ENCODE measurements around the gene LINC00305.

Gene LINC00305

GRCh38 chr18:64148988-64149387 lies at the start of gene LINC00305:
LINC00305 (minus strand) TSS chr18:64149088.
- no peak for DNase-seq

GRCh38 chr18:64191069-64191468 lies 42.2 kb upstream of the LINC00305 start:
- no peak for DNase-seq

GRCh38 chr18:64185987-64186386 lies 37.1 kb upstream of the LINC00305 start:
- DNase-seq = no peak

- no peak for DNase-seq
These were observed 34.8 kb upstream of the LINC00305 start for GRCh38 chr18:64183665-64184064.

GRCh38 chr18:64180617-64181016 lies 31.7 kb upstream of the LINC00305 start:
- DNase-seq = no peak

GRCh38 chr18:64180171-64180570 lies 31.3 kb upstream of the LINC00305 start:
- no peak for DNase-seq

GRCh38 chr18:64179556-64180080 lies 30.7 kb upstream of the LINC00305 start:
- DNase-seq = no peak

- DNase-seq = no peak
These were observed 30.0 kb upstream of the LINC00305 start for GRCh38 chr18:64178860-64179259.

- DNase-seq = no peak
These were observed 26.5 kb upstream of the LINC00305 start for GRCh38 chr18:64175432-64175831.

- DNase-seq = no peak
These were observed 22.7 kb upstream of the LINC00305 start for GRCh38 chr18:64171576-64171975.

- no peak for DNase-seq
These were observed 18.6 kb upstream of the LINC00305 start for GRCh38 chr18:64167408-64167925.

GRCh38 chr18:64165906-64166305 lies 17.0 kb upstream of the LINC00305 start:
- no peak for DNase-seq

- no peak for DNase-seq
These were observed 16.0 kb upstream of the LINC00305 start for GRCh38 chr18:64164883-64165282.

- no peak for DNase-seq
These were observed 1.1 kb upstream of the LINC00305 start for GRCh38 chr18:64149916-64150438.

GRCh38 chr18:64142904-64143303 lies 6.0 kb downstream of the LINC00305 start:
- no peak for DNase-seq

GRCh38 chr18:64137914-64138313 lies 11.0 kb downstream of the LINC00305 start:
- no peak for DNase-seq

- DNase-seq = no peak
These were observed 14.7 kb downstream of the LINC00305 start for GRCh38 chr18:64134044-64134747.

GRCh38 chr18:64132871-64133270 lies 16.0 kb downstream of the LINC00305 start:
- DNase-seq = no peak

GRCh38 chr18:64131314-64131713 lies 17.6 kb downstream of the LINC00305 start:
- no peak for DNase-seq

GRCh38 chr18:64127172-64127571 lies 21.7 kb downstream of the LINC00305 start:
- DNase-seq = no peak

- no peak for DNase-seq
These were observed 29.0 kb downstream of the LINC00305 start for GRCh38 chr18:64119916-64120315.

GRCh38 chr18:64118406-64118805 lies 30.5 kb downstream of the LINC00305 start:
- DNase-seq = no peak

GRCh38 chr18:64116571-64117175 lies 32.2 kb downstream of the LINC00305 start:
- DNase-seq = no peak

GRCh38 chr18:64115881-64116280 lies 33.0 kb downstream of the LINC00305 start:
- no peak for DNase-seq
